GM18520 (cell line): ENCODE measurements around the gene SFTPB.
"Not testable (repeated sequence)": the region's sequence is repeated elsewhere in the genome, so short reads cannot be mapped to it uniquely, and the experiment has no call there.

Experiments used
- ATAC-seq: cut with Tn5 transposase; IDR thresholded peaks from one replicate; pipeline ENCODE4 v1.9.1; 2021; ENCODE audit not compliant: unreplicated experiment

The SFTPB gene

GRCh38 chr2:85660301-85660700 is 7.7 kb downstream of the SFTPB start:
- not testable (repeated sequence) for ATAC-seq

GRCh38 chr2:85659324-85659981 is 8.5 kb downstream of the SFTPB start:
- no peak for ATAC-seq

GRCh38 chr2:85657399-85657798 is 10.6 kb downstream of the SFTPB start:
- not testable (repeated sequence) for ATAC-seq

GRCh38 chr2:85656468-85656867 is 11.5 kb downstream of the SFTPB start:
- ATAC-seq, result no peak

GRCh38 chr2:85655961-85656417 is 12.0 kb downstream of the SFTPB start:
- ATAC-seq, result no peak

- no peak for ATAC-seq
Measured at GRCh38 chr2:85653996-85654395, 14.0 kb downstream of the SFTPB start.

- no peak for ATAC-seq
Measured at GRCh38 chr2:85652056-85652455, 15.9 kb downstream of the SFTPB start.

- no peak for ATAC-seq
Measured at GRCh38 chr2:85651097-85651496, 16.9 kb downstream of the SFTPB start.

GRCh38 chr2:85650456-85650855 is 17.5 kb downstream of the SFTPB start:
- no peak for ATAC-seq

- ATAC-seq, result no peak
Measured at GRCh38 chr2:85649201-85650190, 18.5 kb downstream of the SFTPB start.

- ATAC-seq, result no peak
Measured at GRCh38 chr2:85648619-85649018, 19.4 kb downstream of the SFTPB start.

GRCh38 chr2:85647823-85648526 is 20.0 kb downstream of the SFTPB start:
- ATAC-seq, result no peak

- no peak for ATAC-seq
Measured at GRCh38 chr2:85646166-85646565, 21.8 kb downstream of the SFTPB start.

- ATAC-seq, result no peak
Measured at GRCh38 chr2:85644909-85645308, 23.1 kb downstream of the SFTPB start.

GRCh38 chr2:85642725-85643124 is 25.3 kb downstream of the SFTPB start:
- peak; percentile 64 for ATAC-seq

- ATAC-seq, result no peak
Measured at GRCh38 chr2:85635636-85636035, 32.4 kb downstream of the SFTPB start.

- ATAC-seq, result no peak
Measured at GRCh38 chr2:85635011-85635410, 33.0 kb downstream of the SFTPB start.

GRCh38 chr2:85631316-85631715 is 36.7 kb downstream of the SFTPB start:
- no peak for ATAC-seq

GRCh38 chr2:85628658-85629057 is 39.3 kb downstream of the SFTPB start:
- no peak for ATAC-seq

- ATAC-seq, result no peak
Measured at GRCh38 chr2:85623991-85624390, 44.0 kb downstream of the SFTPB start.

- ATAC-seq, result no peak
Measured at GRCh38 chr2:85621338-85621737, 46.7 kb downstream of the SFTPB start.
